A673 (cell line): Measurements from ENCODE around the gene IGLL5. TPM values are rescaled to one million over a fixed set of nuclear protein-coding genes. Genes with fewer than 3 reads are reported as not detected.

ENCODE experiments used
- BruUV-seq: library from RNA; stranded (reverse); fragments of 400-500 nt; replicated peaks from 2 replicates; lab custom pipeline; 2021; lab: Mats Ljungman, UMichigan
- CTCF ChIA-PET: fragments of 300-600 bp; sonication (Branson Sonifier 250); formaldehyde crosslinking; loops from one replicate; lab custom pipeline; 2022; ENCODE audit warnings: antibody characterized with exemption; lab: Charles Lee
- POLR2A ChIA-PET: fragments of 300-600 bp; sonication (Branson Sonifier 250); formaldehyde crosslinking; loops from one replicate; lab custom pipeline; 2022; ENCODE audit warnings: antibody characterized with exemption; ENCODE audit not compliant: low non-redundant PET; lab: Charles Lee
- DNase-seq: peaks from one replicate; pipeline ENCODE4 v3.0.0-alpha.2; 2015; ENCODE audit warnings: low spot score
- H3K27ac ChIP-seq: fragments of 200-600 bp; sonication (generic); 2 replicates; pipeline ENCODE4 v1.5.1; 2016; ENCODE audit warnings: mixed run types, low read depth, mild to moderate bottlenecking, mixed read lengths, antibody characterized with exemption, low read length; ENCODE audit not compliant: poor library complexity, severe bottlenecking
- H3K27me3 ChIP-seq: fragments of 200-600 bp; sonication (generic); replicated peaks from 2 replicates; pipeline ENCODE4 v1.6.1; 2017; ENCODE audit warnings: mixed run types, low read depth, mild to moderate bottlenecking, mixed read lengths, antibody characterized with exemption, low read length; ENCODE audit not compliant: insufficient read depth, poor library complexity
- H3K36me3 ChIP-seq: fragments of 200-600 bp; sonication (generic); 2 replicates; pipeline ENCODE4 v1.6.1; 2016; ENCODE audit warnings: mixed run types, mild to moderate bottlenecking, mixed read lengths, antibody characterized with exemption, low read length; ENCODE audit not compliant: insufficient read depth, poor library complexity, severe bottlenecking
- H3K4me1 ChIP-seq: fragments of 200-600 bp; sonication (generic); 2 replicates; pipeline ENCODE4 v1.6.1; 2017; ENCODE audit warnings: mixed run types, mild to moderate bottlenecking, mixed read lengths, antibody characterized with exemption, low read length; ENCODE audit not compliant: insufficient read depth, poor library complexity, severe bottlenecking
- H3K4me3 ChIP-seq: fragments of 200-600 bp; sonication (generic); 2 replicates; pipeline ENCODE4 v1.5.1; 2016; ENCODE audit warnings: low read depth, mixed run types, mild to moderate bottlenecking, mixed read lengths, low read length; ENCODE audit not compliant: poor library complexity, severe bottlenecking
- H3K9me3 ChIP-seq: fragments of 200-600 bp; sonication (generic); 2 replicates; pipeline ENCODE4 v1.6.1; 2016; ENCODE audit warnings: mixed run types, low read depth, mild to moderate bottlenecking, mixed read lengths, antibody characterized with exemption, low read length; ENCODE audit not compliant: poor library complexity, severe bottlenecking
- EZH2 ChIP-seq: fragments of 200-600 bp; sonication (generic); IDR thresholded peaks from 2 replicates; pipeline ENCODE4 v1.6.1; 2017; ENCODE audit warnings: borderline replicate concordance, low read depth, mild to moderate bottlenecking, mixed read lengths, antibody characterized with exemption, low read length; ENCODE audit not compliant: poor library complexity, severe bottlenecking
- intact Hi-C: fragments of 100-400 bp; cut with micrococcal nuclease; formaldehyde crosslinking; loops from one replicate; pipeline ENCODE4 v1.10.0; 2022; ENCODE audit not compliant: unreplicated experiment
- microRNA-seq: library from miRNA; unstranded; fragments of <30 nt; microRNA quantifications from one replicate; pipeline ENCODE4 v1.2.0, GENCODE V29; 2021
- total RNA-seq: library from RNA; stranded (reverse); gene quantifications from 2 replicates; pipeline ENCODE4 v1.2.3, GENCODE V29; 2021
- TF ChIP-seq, protein P1 (sequence below): fragments of 300-800, 200-600 bp; sonication (generic); conservative IDR thresholded peaks from 2 replicates; pipeline ENCODE4 v1.5.1; 2017; ENCODE audit warnings: low read depth, mild to moderate bottlenecking, antibody characterized with exemption, low read length, moderate library complexity, mixed read lengths

The IGLL5 gene
- total RNA-seq, 1 experiment from 2014 or later: not detected

DNA sequence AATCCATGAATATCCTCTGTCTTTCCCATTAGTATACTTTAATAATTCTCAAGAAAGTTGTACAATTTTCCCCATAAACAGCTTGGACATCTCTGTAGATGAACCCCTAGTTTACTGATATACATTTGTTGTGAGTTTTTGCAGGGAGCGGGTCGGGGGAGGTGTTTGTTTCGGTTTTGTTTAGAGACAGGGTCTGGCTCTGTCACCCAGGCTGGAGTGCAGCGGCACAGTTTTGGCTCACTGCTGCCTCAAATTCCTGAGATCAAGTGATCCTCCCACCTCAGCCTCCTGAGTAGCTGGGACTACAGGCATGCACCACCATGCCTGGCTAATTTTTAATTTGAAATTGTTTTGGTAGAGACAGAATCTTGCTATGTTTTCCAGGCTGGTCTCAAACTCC is 57.6 kb downstream of the IGLL5 start:
- H3K27ac ChIP-seq: no peak overlapping the region
- no peaks in the 10 kb centered on the region for H3K9me3 ChIP-seq
- no peaks in the 10 kb centered on the region for H3K36me3 ChIP-seq
- no peak for DNase-seq
- ChIA-PET POLR2A (no interaction called here), CTCF (no interaction called here)
- H3K4me1 ChIP-seq: no peaks in the 10 kb centered on the region
- intact Hi-C loops: no loop called here
- TF ChIP-seq EZH2: no peak
- TF ChIP-seq, protein P1, sequence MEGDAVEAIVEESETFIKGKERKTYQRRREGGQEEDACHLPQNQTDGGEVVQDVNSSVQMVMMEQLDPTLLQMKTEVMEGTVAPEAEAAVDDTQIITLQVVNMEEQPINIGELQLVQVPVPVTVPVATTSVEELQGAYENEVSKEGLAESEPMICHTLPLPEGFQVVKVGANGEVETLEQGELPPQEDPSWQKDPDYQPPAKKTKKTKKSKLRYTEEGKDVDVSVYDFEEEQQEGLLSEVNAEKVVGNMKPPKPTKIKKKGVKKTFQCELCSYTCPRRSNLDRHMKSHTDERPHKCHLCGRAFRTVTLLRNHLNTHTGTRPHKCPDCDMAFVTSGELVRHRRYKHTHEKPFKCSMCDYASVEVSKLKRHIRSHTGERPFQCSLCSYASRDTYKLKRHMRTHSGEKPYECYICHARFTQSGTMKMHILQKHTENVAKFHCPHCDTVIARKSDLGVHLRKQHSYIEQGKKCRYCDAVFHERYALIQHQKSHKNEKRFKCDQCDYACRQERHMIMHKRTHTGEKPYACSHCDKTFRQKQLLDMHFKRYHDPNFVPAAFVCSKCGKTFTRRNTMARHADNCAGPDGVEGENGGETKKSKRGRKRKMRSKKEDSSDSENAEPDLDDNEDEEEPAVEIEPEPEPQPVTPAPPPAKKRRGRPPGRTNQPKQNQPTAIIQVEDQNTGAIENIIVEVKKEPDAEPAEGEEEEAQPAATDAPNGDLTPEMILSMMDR: no peak
- no peaks in the 10 kb centered on the region for H3K27me3 ChIP-seq
- no peak overlapping the region for H3K4me3 ChIP-seq
- BruUV-seq: no TSS peak

Small RNA genes lying within 50 kb of the gene (microRNA-seq; reads per million reads assigned to microRNA genes)
- not detected for gene MIR5571

Other genes starting within 250 kb of the IGLL5 start
- gene GGTLC2, start 243.2 kb upstream of the IGLL5 start, total RNA-seq: not detected in 2 replicates
- gene GNAZ, start 182.7 kb downstream of the IGLL5 start, total RNA-seq: 5.1 and 8.0 TPM in 2 replicates